ENCODE data around the gene SPDYC.

SPDYC gene

GRCh38 chr11:65150509-65151299, 19.3 kb upstream of the SPDYC start:
- no peak for DNase-seq (ENCODE audit: low spot score)
- in situ Hi-C loops (cut with MboI; ENCODE audit: low sequenced_read_pairs, unreplicated experiment) = no loop called here
- TF ChIP-seq CTCF (IDR thresholded peaks at IDR 0.05; ENCODE audit: borderline replicate concordance, control extremely low read depth, extremely low read depth, insufficient read depth, missing control alignments) = no peak

GRCh38 chr11:65151331-65151899, 18.6 kb upstream of the SPDYC start:
- in situ Hi-C loops (cut with MboI; ENCODE audit: low sequenced_read_pairs, unreplicated experiment) = no loop called here
- DNase-seq (ENCODE audit: low spot score) = no peak
- no peak for TF ChIP-seq CTCF (IDR thresholded peaks at IDR 0.05; ENCODE audit: borderline replicate concordance, control extremely low read depth, extremely low read depth, insufficient read depth, missing control alignments)

GRCh38 chr11:65152122-65152521, 17.9 kb upstream of the SPDYC start:
- in situ Hi-C loops (cut with MboI; ENCODE audit: low sequenced_read_pairs, unreplicated experiment) = no loop called here
- no peak for TF ChIP-seq CTCF (IDR thresholded peaks at IDR 0.05; ENCODE audit: borderline replicate concordance, control extremely low read depth, extremely low read depth, insufficient read depth, missing control alignments)
- no peak for DNase-seq (ENCODE audit: low spot score)

GRCh38 chr11:65156256-65156655, 13.8 kb upstream of the SPDYC start:
- no peak for DNase-seq (ENCODE audit: low spot score)
- in situ Hi-C loops (cut with MboI; ENCODE audit: low sequenced_read_pairs, unreplicated experiment) = no loop called here
- no peak for TF ChIP-seq CTCF (IDR thresholded peaks at IDR 0.05; ENCODE audit: borderline replicate concordance, control extremely low read depth, extremely low read depth, insufficient read depth, missing control alignments)

- no peak for TF ChIP-seq CTCF (IDR thresholded peaks at IDR 0.05; ENCODE audit: borderline replicate concordance, control extremely low read depth, extremely low read depth, insufficient read depth, missing control alignments)
- in situ Hi-C loops (cut with MboI; ENCODE audit: low sequenced_read_pairs, unreplicated experiment) = no loop called here
- no peak for DNase-seq (ENCODE audit: low spot score)
Measured at GRCh38 chr11:65156926-65157325, 13.1 kb upstream of the SPDYC start.

GRCh38 chr11:65157336-65157735, 12.7 kb upstream of the SPDYC start:
- no peak for DNase-seq (ENCODE audit: low spot score)
- TF ChIP-seq CTCF (IDR thresholded peaks at IDR 0.05; ENCODE audit: borderline replicate concordance, control extremely low read depth, extremely low read depth, insufficient read depth, missing control alignments) = no peak
- in situ Hi-C loops (cut with MboI; ENCODE audit: low sequenced_read_pairs, unreplicated experiment) = no loop called here
